Measurements from ENCODE around the gene GDF10.
A peak's percentile ranks its signal among the peaks of the same experiment; 100 is the strongest.

GDF10 gene

GRCh38 chr10:47299611-47300428 lies at the start of gene GDF10:
Gene GDF10, plus strand, starts transcription at chr10:47300197. Its CDS starts 455 bp downstream, at chr10:47300652.
- peak; percentile 20 to 40 for DNase-seq

GRCh38 chr10:47252093-47252780 lies 47.8 kb upstream of the GDF10 start:
- no peak for DNase-seq

GRCh38 chr10:47253030-47253637 lies 46.9 kb upstream of the GDF10 start:
- no peak for DNase-seq

- DNase-seq, result no peak
Observed at GRCh38 chr10:47253651-47254375, 46.2 kb upstream of the GDF10 start.

- no peak for DNase-seq
Observed at GRCh38 chr10:47254611-47255010, 45.4 kb upstream of the GDF10 start.

- DNase-seq, result no peak
Observed at GRCh38 chr10:47255033-47255813, 44.8 kb upstream of the GDF10 start.

- DNase-seq, result no peak
Observed at GRCh38 chr10:47255866-47256265, 44.1 kb upstream of the GDF10 start.

- no peak for DNase-seq
Observed at GRCh38 chr10:47256751-47257336, 43.2 kb upstream of the GDF10 start.

- DNase-seq, result no peak
Observed at GRCh38 chr10:47257396-47258120, 42.4 kb upstream of the GDF10 start.

- no peak for DNase-seq
Observed at GRCh38 chr10:47258921-47259320, 41.1 kb upstream of the GDF10 start.

- no peak for DNase-seq
Observed at GRCh38 chr10:47259466-47259865, 40.5 kb upstream of the GDF10 start.

GRCh38 chr10:47260505-47261111 lies 39.4 kb upstream of the GDF10 start:
- DNase-seq, result no peak

GRCh38 chr10:47261121-47261520 lies 38.9 kb upstream of the GDF10 start:
- DNase-seq, result peak; percentile 33 to 48

- no peak for DNase-seq
Observed at GRCh38 chr10:47261556-47261955, 38.4 kb upstream of the GDF10 start.

GRCh38 chr10:47262606-47263533 lies 37.1 kb upstream of the GDF10 start:
- no peak for DNase-seq

GRCh38 chr10:47264797-47265281 lies 35.2 kb upstream of the GDF10 start:
- DNase-seq, result peak; percentile 73 to 75

GRCh38 chr10:47266602-47267001 lies 33.4 kb upstream of the GDF10 start:
- DNase-seq, result no peak

- DNase-seq, result no peak
Observed at GRCh38 chr10:47268696-47269095, 31.3 kb upstream of the GDF10 start.

GRCh38 chr10:47269294-47269693 lies 30.7 kb upstream of the GDF10 start:
- DNase-seq, result no peak

Measured in activated CD4-positive, alpha-beta T cell treated with anti-CD3 and anti-CD28 coated beads for 4 hours (primary cell).